Heart left ventricle (tissue), 13 donors: ENCODE measurements around the gene CASP5.

ENCODE experiments used
- CTCF ChIP-seq, 12 donors: fragments of 200-600 bp; sonication (generic) in 4 of 12; IDR thresholded peaks; one replicate each; pipeline versions ENCODE4 v1.5.0 to v1.8.0; 2018 to 2022; ENCODE audit warnings: antibody characterized with exemption in 12 of 12, mild to moderate bottlenecking in 5 of 12
- POLR2A ChIP-seq, 2 donors: fragments of 450-650 bp; IDR thresholded peaks; one replicate each; pipeline ENCODE4 v1.6.1; 2017; ENCODE audit warnings: antibody characterized with exemption in 2 of 2, mild to moderate bottlenecking in 2 of 2, moderate library complexity in 2 of 2
- donor health status: ischemic (EF 13 %, LVEDD 7.1; RV severe dilation, severe dysfunction).
- donor health status: DM: no; HTN: yes; CAD: no.
- donor health status: DM: no; HTN: no; CAD: no.
- donor health status: ischemic (EF 25% LVEDD 6.9; RV normal size, moderate dysfunction).
- donor health status: ischemic (EF 25% LVEDD 5.7; RV mildly dilated, moderate dysfunction).
- donor health status: ischemic (EF 35%, LVEDD 5.7; RV mildly dilated, moderate dysfunction).
- donor health status: nonischemic (EF 11% LVEDD 7.7; RV severe dilation, severe dysfunction).
- donor health status: DM: yes; HTN: yes; CAD: no.
- donor health status: PGD.
- donor health status: ischemic (EF 29% LVEDD 5.4; RV normal size, mild dysfunction).
- donor health status: nonischemic (EF 23%, LVEDD 6.1; RV moderate dilation, normal function).

- TF ChIP-seq CTCF (IDR thresholded peaks at IDR 0.05) (no peak), POLR2A (IDR thresholded peaks at IDR 0.05) (no peak)
Observed at GRCh38 chr11:104957280-104957679, 65.7 kb downstream of the CASP5 start.
